ENCODE data around the gene CCDC178. TPM values are rescaled to one million over a fixed set of nuclear protein-coding genes. Genes with fewer than 3 reads are reported as not detected.

Gene CCDC178
- total and polyA plus RNA-seq, 2 donors (not counting 3 experiments of a cell fraction or from before 2014, with no cell fraction given), result 0.80 to 1.6 TPM

- Histone ChIP-seq H3K9me3 (replicated peaks; ENCODE audit: control insufficient read depth, insufficient read depth, low read length) (no peaks in the 10 kb centered on the region), H3K79me2 (ENCODE audit: control insufficient read depth, insufficient read depth, low read length) (no peaks in the 10 kb centered on the region), H3K4me1 (ENCODE audit: control insufficient read depth, extremely low read depth, insufficient read depth, low read length) (peaks cover 21% of the 10 kb centered on the region), H3K27me3 (ENCODE audit: control insufficient read depth in 2 of 2, insufficient read depth in 2 of 2, low read length in 2 of 2) (no peaks in the 10 kb centered on the region), H3K4me3 (replicated peaks in 1 of 3; ENCODE audit: insufficient read depth in 1 of 3, low read depth in 1 of 3, low read length in 3 of 3) (no peak overlapping the region), H4K20me1 (replicated peaks; ENCODE audit: control insufficient read depth, extremely low read depth, insufficient read depth, low read length) (no peaks in the 10 kb centered on the region), H3K9ac (replicated peaks; ENCODE audit: extremely low read depth, insufficient read depth, low read length) (no peak overlapping the region), H2AFZ (ENCODE audit: low read depth, low read length) (no peak overlapping the region), H3K36me3 (ENCODE audit: control insufficient read depth in 2 of 2, extremely low read depth in 1 of 2, insufficient read depth in 2 of 2, low read length in 2 of 2) (no peaks in the 10 kb centered on the region), H3K27ac (ENCODE audit: insufficient read depth, low read depth, low read length) (no peak overlapping the region), H3K9me1 (replicated peaks; ENCODE audit: control insufficient read depth, extremely low read depth, insufficient read depth, low read length) (no peaks in the 10 kb centered on the region), H3K4me2 (ENCODE audit: insufficient read depth, low read length) (no peak overlapping the region)
- ChIA-PET CTCF (no interaction called here), POLR2A (no interaction called here)
- no TSS peak for BruUV-seq (replicated peaks)
- DNase-seq (ENCODE audit: low read depth, low spot score) (no peak), FAIRE-seq (no peak)
- dilution Hi-C loops (cut with MboI; ENCODE audit: extremely low pct_ligation_motif_present, low sequenced_read_pairs), result no loop called here
- intact Hi-C loops (cut with micrococcal nuclease), result no loop called here
- TF ChIP-seq, protein P1, sequence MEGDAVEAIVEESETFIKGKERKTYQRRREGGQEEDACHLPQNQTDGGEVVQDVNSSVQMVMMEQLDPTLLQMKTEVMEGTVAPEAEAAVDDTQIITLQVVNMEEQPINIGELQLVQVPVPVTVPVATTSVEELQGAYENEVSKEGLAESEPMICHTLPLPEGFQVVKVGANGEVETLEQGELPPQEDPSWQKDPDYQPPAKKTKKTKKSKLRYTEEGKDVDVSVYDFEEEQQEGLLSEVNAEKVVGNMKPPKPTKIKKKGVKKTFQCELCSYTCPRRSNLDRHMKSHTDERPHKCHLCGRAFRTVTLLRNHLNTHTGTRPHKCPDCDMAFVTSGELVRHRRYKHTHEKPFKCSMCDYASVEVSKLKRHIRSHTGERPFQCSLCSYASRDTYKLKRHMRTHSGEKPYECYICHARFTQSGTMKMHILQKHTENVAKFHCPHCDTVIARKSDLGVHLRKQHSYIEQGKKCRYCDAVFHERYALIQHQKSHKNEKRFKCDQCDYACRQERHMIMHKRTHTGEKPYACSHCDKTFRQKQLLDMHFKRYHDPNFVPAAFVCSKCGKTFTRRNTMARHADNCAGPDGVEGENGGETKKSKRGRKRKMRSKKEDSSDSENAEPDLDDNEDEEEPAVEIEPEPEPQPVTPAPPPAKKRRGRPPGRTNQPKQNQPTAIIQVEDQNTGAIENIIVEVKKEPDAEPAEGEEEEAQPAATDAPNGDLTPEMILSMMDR (IDR thresholded peaks at IDR 0.05; ENCODE audit: extremely low read depth in 1 of 2, insufficient read depth in 1 of 2, low read depth in 1 of 2, low read length in 2 of 2), result no peak
- TF ChIP-seq GATA2 (IDR thresholded peaks at IDR 0.05; ENCODE audit: insufficient read depth, insufficient read length, low read depth, low read length) (no peak), JUN (IDR thresholded peaks at IDR 0.05; ENCODE audit: borderline replicate concordance, insufficient read depth, insufficient read length, low read depth) (no peak), POLR2A (IDR thresholded peaks at IDR 0.05; ENCODE audit: low read depth, low read length) (no peak), POLR2AphosphoS5 (IDR thresholded peaks at IDR 0.05; ENCODE audit: insufficient read depth, low read depth, low read length) (no peak), FOS (IDR thresholded peaks at IDR 0.05; ENCODE audit: borderline replicate concordance, insufficient read depth, low read length) (no peak), EZH2 (IDR thresholded peaks at IDR 0.05; ENCODE audit: borderline replicate concordance, low read depth, low read length, severe bottlenecking) (no peak), MYC (IDR thresholded peaks at IDR 0.05; ENCODE audit: low read depth, low read length) (no peak)
- TF ChIP-seq, protein P2, sequence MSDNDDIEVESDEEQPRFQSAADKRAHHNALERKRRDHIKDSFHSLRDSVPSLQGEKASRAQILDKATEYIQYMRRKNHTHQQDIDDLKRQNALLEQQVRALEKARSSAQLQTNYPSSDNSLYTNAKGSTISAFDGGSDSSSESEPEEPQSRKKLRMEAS (IDR thresholded peaks at IDR 0.05; ENCODE audit: insufficient read depth, insufficient read length), result no peak
Observed at GRCh38 chr18:33132657-33133056, 307.9 kb downstream of the CCDC178 start.
